GM18507 (cell line): ENCODE data around the gene ECM2.

Experiments
- DNase-seq: peaks from one replicate; pipeline ENCODE4 v3.0.0; 2011; ENCODE audit warnings: low read depth; ENCODE audit not compliant: insufficient read length; ENCODE audit errors: extremely low spot score
- FAIRE-seq: peaks from 2 replicates; lab custom pipeline; 2011; peaks lifted over from hg19 to GRCh38; lab: Jason Lieb, UNC

ECM2 gene

GRCh38 chr9:92529124-92529523 lies 6.7 kb downstream of the ECM2 start:
- DNase-seq: no peak

DNA sequence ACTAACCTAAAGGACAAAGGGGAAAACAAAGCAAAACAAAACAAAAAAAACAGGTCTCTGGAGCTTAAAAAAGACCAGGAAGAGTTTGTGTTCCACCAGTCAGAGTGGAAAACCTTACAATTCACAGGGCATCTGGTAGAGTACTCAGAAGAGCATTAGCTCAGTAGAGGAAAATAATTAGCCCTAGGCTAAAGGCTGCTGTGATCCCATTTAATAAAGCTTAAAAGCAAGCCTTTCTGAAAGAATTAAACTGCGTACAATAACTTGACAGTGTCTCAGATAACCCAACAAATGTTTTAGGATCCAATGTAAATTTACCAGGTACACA lies 7.3 kb downstream of the ECM2 start:
- DNase-seq (no peak), FAIRE-seq (no peak)

More at GRCh38 chr9:92529124-92529523, 6.7 kb downstream of the ECM2 start:
- no peak for FAIRE-seq

DNA sequence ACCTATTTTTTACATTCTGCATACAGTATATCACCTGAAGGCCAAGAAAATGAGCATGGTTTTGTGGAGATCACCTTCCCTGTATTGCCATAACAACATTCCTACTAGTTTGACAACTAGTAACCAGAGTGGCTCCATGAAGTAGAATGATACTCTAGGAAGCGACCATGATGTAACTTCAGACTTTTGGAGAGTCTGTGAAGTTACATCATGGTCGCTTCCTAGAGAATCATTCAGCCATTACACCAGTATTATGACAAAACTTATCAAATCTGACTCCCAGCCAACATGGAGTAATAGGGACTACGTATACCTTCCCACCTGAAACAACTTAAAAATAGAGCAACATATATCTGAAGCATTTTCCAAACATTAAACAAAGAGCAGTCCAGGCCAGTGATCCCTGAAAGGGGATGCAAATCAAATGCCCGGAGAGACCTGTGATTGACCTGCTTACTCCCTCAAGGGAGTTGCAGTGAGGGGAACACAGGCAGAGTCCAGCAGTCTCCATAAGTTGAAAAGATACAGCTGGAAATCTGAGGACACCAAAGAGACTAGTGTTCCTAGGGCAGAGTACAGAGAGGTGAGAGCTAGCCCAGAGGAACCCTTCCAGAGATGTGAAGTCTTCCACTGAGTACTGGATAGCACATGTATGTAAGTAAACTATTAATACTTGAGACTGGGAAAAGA lies 7.8 kb downstream of the ECM2 start:
- FAIRE-seq: no peak
- no peak for DNase-seq

GRCh38 chr9:92527291-92527828 lies 8.4 kb downstream of the ECM2 start:
- FAIRE-seq: no peak
- DNase-seq: no peak

DNA sequence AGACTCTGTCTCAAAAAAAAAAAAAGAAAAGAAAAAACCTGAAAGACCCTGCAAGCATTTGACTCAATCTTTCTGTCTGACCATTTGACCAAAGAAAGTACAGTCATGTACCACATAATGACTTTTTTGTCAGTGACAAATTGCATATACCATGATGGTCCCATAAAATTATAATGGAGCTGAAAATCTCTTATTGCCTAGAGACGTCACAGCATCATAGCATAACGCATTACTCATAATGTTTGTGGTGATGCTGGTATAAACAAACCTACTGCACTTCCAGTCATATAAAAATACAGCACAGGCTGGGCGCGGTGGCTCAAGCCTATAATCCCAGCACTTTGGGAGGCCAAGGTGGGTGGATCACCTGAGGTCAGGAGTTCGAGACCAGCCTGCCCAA lies 10.5 kb downstream of the ECM2 start:
- no peak for FAIRE-seq
- DNase-seq: no peak

- DNase-seq (no peak), FAIRE-seq (no peak)
Observed at GRCh38 chr9:92524881-92525280, 10.9 kb downstream of the ECM2 start.

- no peak for DNase-seq
- no peak for FAIRE-seq
Observed at GRCh38 chr9:92522983-92523970, 12.5 kb downstream of the ECM2 start.

DNA sequence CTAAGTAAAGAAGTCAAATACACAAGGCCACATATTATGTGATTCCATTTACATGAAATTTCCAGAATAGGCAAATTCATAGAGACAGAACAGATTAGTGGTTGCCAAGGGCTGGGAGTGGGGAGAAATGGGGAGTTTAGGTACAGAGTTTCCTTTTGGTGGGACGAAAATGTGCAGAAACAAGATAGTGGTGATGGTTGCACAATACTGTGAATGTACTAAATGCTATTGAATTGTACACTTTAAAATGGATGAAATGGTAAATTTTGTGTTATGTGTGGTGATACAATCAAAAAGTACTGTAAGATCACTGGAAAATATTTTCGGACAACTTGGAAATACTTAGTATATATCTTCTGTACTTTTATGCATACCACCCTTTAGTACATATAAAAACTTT lies 15.0 kb downstream of the ECM2 start:
- no peak for DNase-seq
- FAIRE-seq: no peak

- DNase-seq (no peak), FAIRE-seq (no peak)
Observed at GRCh38 chr9:92518199-92518598, 17.6 kb downstream of the ECM2 start.

DNA sequence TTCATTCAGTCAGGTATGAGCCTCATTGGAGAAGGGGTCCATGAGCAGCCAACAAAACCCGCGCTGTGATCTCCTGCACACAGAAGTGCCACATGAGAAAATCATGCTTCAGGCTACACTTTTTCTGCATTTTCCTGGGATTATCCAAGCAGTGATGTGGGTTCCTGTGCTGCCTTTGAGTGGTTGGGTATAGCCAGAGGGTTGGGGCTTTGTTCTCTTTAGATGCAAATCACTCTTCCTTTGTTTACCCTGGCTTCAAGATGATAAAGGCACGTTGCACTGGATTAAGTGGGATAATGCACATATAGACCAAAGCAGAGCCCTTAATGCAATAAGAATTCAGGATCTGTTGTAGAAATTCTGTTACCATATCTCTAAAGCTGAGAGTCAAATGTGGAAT lies 18.7 kb downstream of the ECM2 start:
- no peak for FAIRE-seq

GRCh38 chr9:92516521-92516920 lies 19.3 kb downstream of the ECM2 start:
- DNase-seq (no peak), FAIRE-seq (no peak)

More for the DNA sequence above, 18.7 kb downstream of the ECM2 start:
- DNase-seq: no peak

DNA sequence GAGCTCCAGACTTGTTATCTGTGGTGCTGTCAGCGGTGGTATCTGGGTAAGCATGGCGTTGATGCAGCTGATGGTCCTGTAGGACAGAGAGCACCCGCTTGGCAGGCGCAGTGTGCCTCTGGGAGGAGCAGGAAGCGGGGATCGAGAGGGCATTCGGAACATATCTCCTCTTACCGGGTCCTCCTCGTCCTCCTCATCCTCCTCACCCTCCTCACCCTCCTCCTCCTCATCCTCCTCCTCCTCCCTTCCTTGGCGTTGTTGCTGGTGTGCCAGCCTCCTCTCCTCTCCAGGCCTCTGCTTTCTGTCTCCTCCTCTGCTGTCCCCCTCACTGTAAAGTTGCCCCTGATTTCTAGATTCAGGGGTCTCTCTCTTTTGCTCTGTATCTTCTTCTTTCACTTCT lies 21.2 kb downstream of the ECM2 start:
- FAIRE-seq (no peak), DNase-seq (no peak)

DNA sequence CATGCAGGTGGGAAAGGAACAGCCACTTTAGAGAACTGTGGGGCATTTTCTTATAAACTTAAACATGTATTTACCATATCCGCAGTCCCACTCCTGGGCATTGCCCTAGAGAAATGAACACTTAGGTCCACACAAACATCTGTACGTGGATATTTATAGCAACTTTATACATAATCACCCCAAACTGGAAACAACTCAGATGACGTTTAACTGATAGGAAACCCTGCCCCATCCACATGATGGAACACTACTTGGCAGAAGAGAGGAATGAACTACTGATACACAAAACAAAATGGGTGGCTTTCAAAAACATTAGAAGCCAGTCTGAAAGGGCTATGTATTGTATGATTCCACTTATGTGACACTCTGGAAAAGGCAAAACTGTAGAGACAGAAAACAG lies 22.4 kb downstream of the ECM2 start:
- FAIRE-seq (no peak), DNase-seq (no peak)

DNA sequence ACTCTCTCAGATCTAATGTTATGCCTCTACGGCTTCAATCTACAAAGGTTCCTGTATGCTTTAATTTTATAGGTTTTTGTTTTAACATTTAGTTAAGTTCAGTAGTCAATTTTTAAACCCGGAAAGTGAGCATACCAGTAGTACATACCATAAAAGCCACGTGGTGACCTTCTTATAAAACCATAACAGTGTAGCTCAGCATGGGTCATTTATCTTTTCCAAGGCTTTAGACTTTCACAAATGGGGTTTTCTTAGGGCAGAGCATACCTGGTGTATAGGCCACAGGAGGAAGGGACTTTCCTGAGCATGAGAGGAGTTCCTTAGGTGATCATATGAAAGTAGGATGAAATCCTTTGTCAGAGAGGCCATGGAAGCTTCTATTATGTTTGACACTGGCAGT lies 23.2 kb downstream of the ECM2 start:
- no peak for FAIRE-seq
- DNase-seq: no peak

GRCh38 chr9:92510747-92511146 lies 25.0 kb downstream of the ECM2 start:
- FAIRE-seq (no peak), DNase-seq (no peak)

GRCh38 chr9:92509050-92509449 lies 26.7 kb downstream of the ECM2 start:
- DNase-seq: no peak
- no peak for FAIRE-seq

DNA sequence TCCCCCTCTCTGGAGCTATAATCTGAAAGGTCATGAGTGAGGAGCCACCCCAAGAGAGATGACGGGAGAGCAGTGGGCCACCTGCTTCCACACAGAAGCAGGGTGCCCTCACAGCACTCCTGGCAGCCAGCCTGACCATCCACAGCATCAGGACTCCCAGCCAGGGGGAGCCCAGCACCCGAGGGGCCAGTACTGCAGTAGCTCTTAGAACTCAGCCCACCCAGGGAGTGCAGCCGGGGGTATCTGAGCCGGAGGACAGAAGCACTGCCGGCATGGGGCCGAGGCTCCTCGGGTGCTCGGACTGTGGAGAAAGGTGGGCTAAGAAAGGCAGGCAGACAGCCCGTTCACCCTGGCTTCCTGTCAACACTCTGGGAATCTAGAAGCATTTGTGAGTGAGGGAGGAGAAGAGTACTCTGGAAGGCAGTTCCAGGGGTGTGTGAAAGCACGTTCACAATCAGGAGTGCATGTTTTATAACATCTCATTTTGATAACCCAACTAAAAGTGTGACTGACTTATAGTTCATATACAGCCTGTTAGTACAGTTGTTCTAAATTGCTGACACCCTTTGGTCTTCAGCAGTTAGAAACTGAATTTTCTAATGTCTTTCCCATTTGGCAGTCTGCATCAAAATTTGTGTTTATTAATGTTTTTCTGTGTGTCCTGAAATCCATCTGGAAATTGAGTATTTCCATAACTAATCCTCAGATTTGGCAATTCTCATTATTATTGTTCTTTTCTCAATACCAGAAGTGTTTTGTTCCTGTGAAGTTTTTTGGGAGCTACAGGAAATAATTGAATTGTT lies 27.6 kb downstream of the ECM2 start:
- no peak for FAIRE-seq
- DNase-seq: no peak

DNA sequence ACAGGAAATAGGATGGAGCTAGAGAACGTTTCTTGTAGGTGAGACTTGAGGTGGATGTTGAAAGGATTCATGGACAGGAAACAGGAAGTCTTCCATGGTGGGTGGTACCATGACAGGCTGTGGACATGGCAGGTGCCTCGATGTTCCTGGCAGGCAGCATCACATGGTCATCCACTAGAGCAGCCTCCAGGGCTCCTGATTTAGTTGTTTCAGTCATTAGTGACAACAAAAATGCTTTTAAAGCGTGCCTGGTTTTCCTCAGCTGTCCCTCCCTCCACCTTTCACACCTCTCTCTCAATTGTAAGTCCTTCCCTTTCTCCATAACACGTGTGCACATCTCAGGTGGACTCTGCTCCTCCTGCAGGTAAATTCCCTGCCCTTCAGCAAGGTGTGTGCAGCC lies 28.3 kb downstream of the ECM2 start:
- no peak for FAIRE-seq
- no peak for DNase-seq

DNA sequence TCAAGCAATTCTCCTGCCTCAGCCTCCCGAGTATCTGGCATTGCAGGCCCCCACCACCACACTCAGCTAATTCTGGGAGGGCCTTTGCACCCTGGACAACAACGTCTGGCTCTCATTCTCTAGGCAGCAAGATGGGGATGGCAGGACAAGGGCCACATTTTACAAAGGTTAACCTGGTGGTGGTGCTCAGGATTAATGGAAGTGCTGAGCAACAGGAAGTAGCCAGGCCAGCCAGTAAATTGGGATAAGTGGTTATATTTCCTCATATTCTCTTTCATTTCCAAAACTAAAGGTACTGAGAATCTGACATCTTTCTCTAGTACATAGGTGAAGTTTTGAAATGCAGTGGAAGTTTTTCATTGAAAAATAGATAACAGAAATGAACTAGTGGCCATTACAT lies 28.8 kb downstream of the ECM2 start:
- FAIRE-seq (no peak), DNase-seq (no peak)
